WTC11 (cell line): Measurements from ENCODE around the gene BCOR. TPM values are rescaled to one million over a fixed set of nuclear protein-coding genes. Genes with fewer than 3 reads are reported as not detected.

Experiments used
- ATAC-seq: fragments of 200-7000 bp; cut with Tn5 transposase; 2 replicates; pipeline ENCODE4 v1.10.0; 2021; ENCODE audit warnings: mild to moderate bottlenecking, moderate library complexity
- CTCF ChIA-PET: fragments of 300-600 bp; sonication (Branson Sonifier 250); formaldehyde crosslinking; loops from one replicate; lab custom pipeline; 2021; ENCODE audit warnings: antibody characterized with exemption; lab: Charles Lee
- POLR2A ChIA-PET: fragments of 350-600 bp; sonication (Branson Sonifier 250); formaldehyde crosslinking; loops from one replicate; lab custom pipeline; 2021; ENCODE audit warnings: antibody characterized with exemption; lab: Charles Lee
- DNase-seq: peaks from one replicate; pipeline ENCODE4 v3.0.0; 2021; ENCODE audit warnings: low spot score
- H3K27ac Mint-ChIP-seq: 2 replicates; pipeline ENCODE4 v1.8.0; 2021; ENCODE audit warnings: mixed read lengths
- H3K27me3 Mint-ChIP-seq: 2 replicates; pipeline ENCODE4 v1.8.0; 2021; ENCODE audit warnings: low read depth, mild to moderate bottlenecking, moderate library complexity, mixed read lengths
- H3K36me3 Mint-ChIP-seq: 2 replicates; pipeline ENCODE4 v1.8.0; 2021; ENCODE audit warnings: mixed read lengths
- H3K4me1 Mint-ChIP-seq: 2 replicates; pipeline ENCODE4 v1.8.0; 2022; ENCODE audit warnings: mixed read lengths
- H3K4me3 Mint-ChIP-seq: 2 replicates; pipeline ENCODE4 v1.8.0; 2021; ENCODE audit warnings: mild to moderate bottlenecking, moderate library complexity, mixed read lengths
- H3K9me3 Mint-ChIP-seq: 2 replicates; pipeline ENCODE4 v1.8.0; 2021; ENCODE audit warnings: mixed read lengths
- ATF1 ChIP-seq: sonication (generic); formaldehyde crosslinking; IDR thresholded peaks from 2 replicates; pipeline ENCODE4 v1.8.1; 2023; ENCODE audit warnings: mild to moderate bottlenecking, moderate library complexity, missing genetic modification reagents
- GTF2I ChIP-seq: fragments of 250-450 bp; sonication (Bioruptor Pico); conservative IDR thresholded peaks from 2 replicates; pipeline ENCODE4 v1.4.0; 2021; ENCODE audit warnings: mild to moderate bottlenecking
- HMGA2 ChIP-seq: fragments of 250-450 bp; sonication (Bioruptor Pico); IDR thresholded peaks from 2 replicates; pipeline ENCODE4 v1.4.0; 2021; ENCODE audit warnings: mild to moderate bottlenecking, moderate library complexity
- IRF1 ChIP-seq: sonication (generic); formaldehyde crosslinking; IDR thresholded peaks from 2 replicates; pipeline ENCODE4 v1.8.0; 2023; ENCODE audit warnings: missing genetic modification reagents
- NFE2L1 ChIP-seq: sonication (generic); formaldehyde crosslinking; IDR thresholded peaks from 2 replicates; pipeline ENCODE4 v1.8.1; 2023; ENCODE audit warnings: missing genetic modification reagents
- NR1H2 ChIP-seq: sonication (generic); formaldehyde crosslinking; IDR thresholded peaks from 2 replicates; pipeline ENCODE4 v1.9.0; 2021; ENCODE audit warnings: mild to moderate bottlenecking, moderate library complexity, missing genetic modification reagents
- RELA ChIP-seq: sonication (generic); formaldehyde crosslinking; IDR thresholded peaks from 2 replicates; pipeline ENCODE4 v1.8.1; 2022; ENCODE audit warnings: missing genetic modification reagents, mild to moderate bottlenecking, borderline replicate concordance
- SP1 ChIP-seq: sonication (generic); formaldehyde crosslinking; conservative IDR thresholded peaks from 2 replicates; pipeline ENCODE4 v1.8.1; 2022; ENCODE audit warnings: missing genetic modification reagents
- TP53 ChIP-seq: sonication (generic); formaldehyde crosslinking; IDR thresholded peaks from 2 replicates; pipeline ENCODE4 v1.8.1; 2023; ENCODE audit warnings: mild to moderate bottlenecking, missing genetic modification reagents
- ZBTB21 ChIP-seq: sonication (generic); formaldehyde crosslinking; IDR thresholded peaks from 2 replicates; pipeline ENCODE4 v1.8.1; 2023; ENCODE audit warnings: mild to moderate bottlenecking, missing genetic modification reagents, borderline replicate concordance
- ZNF423 ChIP-seq: fragments of 250-450 bp; sonication (Bioruptor Pico); IDR thresholded peaks from 2 replicates; pipeline ENCODE4 v2.1.2; 2022; ENCODE audit warnings: mild to moderate bottlenecking, moderate library complexity
- ZNF512 ChIP-seq: sonication (generic); formaldehyde crosslinking; IDR thresholded peaks from 2 replicates; pipeline ENCODE4 v1.8.1; 2022; ENCODE audit warnings: missing genetic modification reagents, borderline replicate concordance
- total RNA-seq: library from RNA; stranded (reverse); gene quantifications from 3 replicates; pipeline ENCODE4 v1.2.3, GENCODE V29; 2021
- TF ChIP-seq, protein P1 (sequence below): fragments of 250-450 bp; sonication (Bioruptor Pico); IDR thresholded peaks from 2 replicates; pipeline ENCODE4 v1.9.0; 2021; ENCODE audit warnings: mild to moderate bottlenecking, borderline replicate concordance
- TF ChIP-seq, protein P2 (sequence below): sonication (generic); formaldehyde crosslinking; IDR thresholded peaks from 2 replicates; pipeline ENCODE4 v1.8.1; 2022; ENCODE audit warnings: low read depth, missing genetic modification reagents, borderline replicate concordance
- TF ChIP-seq, protein P3 (sequence below): fragments of 250-450 bp; sonication (Bioruptor Pico); IDR thresholded peaks from 2 replicates; pipeline ENCODE4 v1.9.0; 2021; ENCODE audit warnings: moderate library complexity, mild to moderate bottlenecking, inconsistent platforms, borderline replicate concordance
- TF ChIP-seq, protein P4 (sequence below): sonication (generic); formaldehyde crosslinking; conservative IDR thresholded peaks from 2 replicates; pipeline ENCODE4 v1.8.1; 2022; ENCODE audit warnings: mild to moderate bottlenecking, missing genetic modification reagents
- TF ChIP-seq, protein P5 (sequence below): sonication (generic); formaldehyde crosslinking; conservative IDR thresholded peaks from 2 replicates; pipeline ENCODE4 v1.8.1; 2023; ENCODE audit warnings: mild to moderate bottlenecking, low read depth, missing genetic modification reagents, moderate library complexity

The BCOR gene
- total RNA-seq, 1 experiment from 2014 or later = 44.5 TPM

DNA sequence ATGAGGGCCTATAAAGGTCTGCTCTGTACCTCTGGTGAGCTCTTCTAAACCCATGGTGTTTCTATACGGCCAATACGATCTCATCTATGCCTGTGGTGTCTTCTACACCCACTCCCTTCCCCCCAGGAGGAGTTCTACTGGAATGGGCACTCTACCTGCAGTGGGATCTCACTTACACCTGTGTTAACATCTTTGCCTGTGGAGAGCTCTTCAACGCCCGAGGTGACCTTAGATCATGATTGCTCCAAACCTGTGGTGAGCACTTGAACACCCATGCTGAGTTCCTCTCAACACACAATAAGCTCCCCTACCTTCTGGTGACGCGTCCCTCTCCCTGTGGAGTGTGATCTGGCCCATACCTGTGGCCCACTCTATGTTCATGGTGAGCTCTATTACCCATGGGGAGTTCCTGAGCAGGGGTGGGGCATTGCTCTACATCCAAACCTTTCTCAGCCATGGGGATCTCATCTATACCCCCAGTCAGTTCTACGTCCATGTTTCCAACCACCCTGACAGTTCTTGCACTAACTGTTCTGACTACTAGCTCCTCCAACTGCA, 48.6 kb downstream of the BCOR start:
- no peak for TF ChIP-seq NR1H2 (CRISPR knock-in tag)
- TF ChIP-seq, protein P1, sequence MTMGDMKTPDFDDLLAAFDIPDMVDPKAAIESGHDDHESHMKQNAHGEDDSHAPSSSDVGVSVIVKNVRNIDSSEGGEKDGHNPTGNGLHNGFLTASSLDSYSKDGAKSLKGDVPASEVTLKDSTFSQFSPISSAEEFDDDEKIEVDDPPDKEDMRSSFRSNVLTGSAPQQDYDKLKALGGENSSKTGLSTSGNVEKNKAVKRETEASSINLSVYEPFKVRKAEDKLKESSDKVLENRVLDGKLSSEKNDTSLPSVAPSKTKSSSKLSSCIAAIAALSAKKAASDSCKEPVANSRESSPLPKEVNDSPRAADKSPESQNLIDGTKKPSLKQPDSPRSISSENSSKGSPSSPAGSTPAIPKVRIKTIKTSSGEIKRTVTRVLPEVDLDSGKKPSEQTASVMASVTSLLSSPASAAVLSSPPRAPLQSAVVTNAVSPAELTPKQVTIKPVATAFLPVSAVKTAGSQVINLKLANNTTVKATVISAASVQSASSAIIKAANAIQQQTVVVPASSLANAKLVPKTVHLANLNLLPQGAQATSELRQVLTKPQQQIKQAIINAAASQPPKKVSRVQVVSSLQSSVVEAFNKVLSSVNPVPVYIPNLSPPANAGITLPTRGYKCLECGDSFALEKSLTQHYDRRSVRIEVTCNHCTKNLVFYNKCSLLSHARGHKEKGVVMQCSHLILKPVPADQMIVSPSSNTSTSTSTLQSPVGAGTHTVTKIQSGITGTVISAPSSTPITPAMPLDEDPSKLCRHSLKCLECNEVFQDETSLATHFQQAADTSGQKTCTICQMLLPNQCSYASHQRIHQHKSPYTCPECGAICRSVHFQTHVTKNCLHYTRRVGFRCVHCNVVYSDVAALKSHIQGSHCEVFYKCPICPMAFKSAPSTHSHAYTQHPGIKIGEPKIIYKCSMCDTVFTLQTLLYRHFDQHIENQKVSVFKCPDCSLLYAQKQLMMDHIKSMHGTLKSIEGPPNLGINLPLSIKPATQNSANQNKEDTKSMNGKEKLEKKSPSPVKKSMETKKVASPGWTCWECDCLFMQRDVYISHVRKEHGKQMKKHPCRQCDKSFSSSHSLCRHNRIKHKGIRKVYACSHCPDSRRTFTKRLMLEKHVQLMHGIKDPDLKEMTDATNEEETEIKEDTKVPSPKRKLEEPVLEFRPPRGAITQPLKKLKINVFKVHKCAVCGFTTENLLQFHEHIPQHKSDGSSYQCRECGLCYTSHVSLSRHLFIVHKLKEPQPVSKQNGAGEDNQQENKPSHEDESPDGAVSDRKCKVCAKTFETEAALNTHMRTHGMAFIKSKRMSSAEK = no peak
- TF ChIP-seq IRF1 (CRISPR knock-in tag) = no peak
- TF ChIP-seq, protein P2, sequence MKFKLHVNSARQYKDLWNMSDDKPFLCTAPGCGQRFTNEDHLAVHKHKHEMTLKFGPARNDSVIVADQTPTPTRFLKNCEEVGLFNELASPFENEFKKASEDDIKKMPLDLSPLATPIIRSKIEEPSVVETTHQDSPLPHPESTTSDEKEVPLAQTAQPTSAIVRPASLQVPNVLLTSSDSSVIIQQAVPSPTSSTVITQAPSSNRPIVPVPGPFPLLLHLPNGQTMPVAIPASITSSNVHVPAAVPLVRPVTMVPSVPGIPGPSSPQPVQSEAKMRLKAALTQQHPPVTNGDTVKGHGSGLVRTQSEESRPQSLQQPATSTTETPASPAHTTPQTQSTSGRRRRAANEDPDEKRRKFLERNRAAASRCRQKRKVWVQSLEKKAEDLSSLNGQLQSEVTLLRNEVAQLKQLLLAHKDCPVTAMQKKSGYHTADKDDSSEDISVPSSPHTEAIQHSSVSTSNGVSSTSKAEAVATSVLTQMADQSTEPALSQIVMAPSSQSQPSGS (CRISPR knock-in tag) = no peak
- TF ChIP-seq, protein P3, sequence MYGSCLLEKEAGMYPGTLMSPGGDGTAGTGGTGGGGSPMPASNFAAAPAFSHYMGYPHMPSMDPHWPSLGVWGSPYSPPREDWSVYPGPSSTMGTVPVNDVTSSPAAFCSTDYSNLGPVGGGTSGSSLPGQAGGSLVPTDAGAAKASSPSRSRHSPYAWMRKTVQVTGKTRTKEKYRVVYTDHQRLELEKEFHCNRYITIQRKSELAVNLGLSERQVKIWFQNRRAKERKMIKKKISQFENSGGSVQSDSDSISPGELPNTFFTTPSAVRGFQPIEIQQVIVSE (CRISPR knock-in tag) = no peak
- no peak for TF ChIP-seq TP53 (CRISPR knock-in tag)
- no peak for TF ChIP-seq SP1 (CRISPR knock-in tag)
- TF ChIP-seq, protein P4, sequence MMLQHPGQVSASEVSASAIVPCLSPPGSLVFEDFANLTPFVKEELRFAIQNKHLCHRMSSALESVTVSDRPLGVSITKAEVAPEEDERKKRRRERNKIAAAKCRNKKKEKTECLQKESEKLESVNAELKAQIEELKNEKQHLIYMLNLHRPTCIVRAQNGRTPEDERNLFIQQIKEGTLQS (CRISPR knock-in tag) = no peak
- TF ChIP-seq NFE2L1 (CRISPR knock-in tag) = no peak
- TF ChIP-seq, protein P5, sequence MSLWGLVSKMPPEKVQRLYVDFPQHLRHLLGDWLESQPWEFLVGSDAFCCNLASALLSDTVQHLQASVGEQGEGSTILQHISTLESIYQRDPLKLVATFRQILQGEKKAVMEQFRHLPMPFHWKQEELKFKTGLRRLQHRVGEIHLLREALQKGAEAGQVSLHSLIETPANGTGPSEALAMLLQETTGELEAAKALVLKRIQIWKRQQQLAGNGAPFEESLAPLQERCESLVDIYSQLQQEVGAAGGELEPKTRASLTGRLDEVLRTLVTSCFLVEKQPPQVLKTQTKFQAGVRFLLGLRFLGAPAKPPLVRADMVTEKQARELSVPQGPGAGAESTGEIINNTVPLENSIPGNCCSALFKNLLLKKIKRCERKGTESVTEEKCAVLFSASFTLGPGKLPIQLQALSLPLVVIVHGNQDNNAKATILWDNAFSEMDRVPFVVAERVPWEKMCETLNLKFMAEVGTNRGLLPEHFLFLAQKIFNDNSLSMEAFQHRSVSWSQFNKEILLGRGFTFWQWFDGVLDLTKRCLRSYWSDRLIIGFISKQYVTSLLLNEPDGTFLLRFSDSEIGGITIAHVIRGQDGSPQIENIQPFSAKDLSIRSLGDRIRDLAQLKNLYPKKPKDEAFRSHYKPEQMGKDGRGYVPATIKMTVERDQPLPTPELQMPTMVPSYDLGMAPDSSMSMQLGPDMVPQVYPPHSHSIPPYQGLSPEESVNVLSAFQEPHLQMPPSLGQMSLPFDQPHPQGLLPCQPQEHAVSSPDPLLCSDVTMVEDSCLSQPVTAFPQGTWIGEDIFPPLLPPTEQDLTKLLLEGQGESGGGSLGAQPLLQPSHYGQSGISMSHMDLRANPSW (CRISPR knock-in tag) = no peak
- TF ChIP-seq GTF2I (CRISPR knock-in tag) = no peak
- no peak for TF ChIP-seq RELA (CRISPR knock-in tag)
- no peak for TF ChIP-seq ZNF423 (CRISPR knock-in tag)
- TF ChIP-seq ZBTB21 = no peak
- TF ChIP-seq ATF1 (CRISPR knock-in tag) = no peak
- TF ChIP-seq HMGA2 (CRISPR knock-in tag) = no peak
- no peak for TF ChIP-seq ZNF512 (CRISPR knock-in tag)
- H3K9me3 Mint-ChIP-seq = peaks cover 56% of the 10 kb centered on the region
- no peaks in the 10 kb centered on the region for H3K27me3 Mint-ChIP-seq
- no peak overlapping the region for H3K27ac Mint-ChIP-seq
- POLR2A ChIA-PET = interaction anchor here (0.8 to 0.9 kb wide), 2 partner anchors 12 to 36 kb away, joined by 3 read pairs; no protein-coding TSS in a partner anchor
- CTCF ChIA-PET = interaction anchor here (1.1 kb wide), 1 partner anchor 8 kb away, joined by 3 read pairs; no protein-coding TSS in a partner anchor
- H3K4me1 Mint-ChIP-seq = no peaks in the 10 kb centered on the region
- no peak overlapping the region for H3K4me3 Mint-ChIP-seq
- no peak for DNase-seq
- no peak for ATAC-seq
- H3K36me3 Mint-ChIP-seq = peaks cover 72% of the 10 kb centered on the region
